GM13977 (cell line): Measurements from ENCODE around the gene SH3PXD2A.
"Not testable (repeated sequence)": the region's sequence is repeated elsewhere in the genome, so short reads cannot be mapped to it uniquely, and the experiment has no call there.

Source experiments
- DNase-seq: peaks from one replicate; pipeline ENCODE4 v3.0.0; 2012; ENCODE audit warnings: low spot score
- in situ Hi-C: fragments of 300-500 bp; cut with MboI; formaldehyde crosslinking; loops from one replicate; pipeline ENCODE4 v1.12.0; 2022; ENCODE audit warnings: low sequenced_read_pairs, low pct_unique_long_range_greater_than_20kb, mixed read lengths, inconsistent platforms; ENCODE audit not compliant: unreplicated experiment
- TF ChIP-seq, protein P1 (sequence below): IDR thresholded peaks from 2 replicates; pipeline ENCODE4 v1.5.1; 2012; ENCODE audit warnings: mild to moderate bottlenecking, control low read depth; ENCODE audit not compliant: insufficient read depth; ENCODE audit errors: extremely low read depth, missing control alignments

The SH3PXD2A gene

DNA sequence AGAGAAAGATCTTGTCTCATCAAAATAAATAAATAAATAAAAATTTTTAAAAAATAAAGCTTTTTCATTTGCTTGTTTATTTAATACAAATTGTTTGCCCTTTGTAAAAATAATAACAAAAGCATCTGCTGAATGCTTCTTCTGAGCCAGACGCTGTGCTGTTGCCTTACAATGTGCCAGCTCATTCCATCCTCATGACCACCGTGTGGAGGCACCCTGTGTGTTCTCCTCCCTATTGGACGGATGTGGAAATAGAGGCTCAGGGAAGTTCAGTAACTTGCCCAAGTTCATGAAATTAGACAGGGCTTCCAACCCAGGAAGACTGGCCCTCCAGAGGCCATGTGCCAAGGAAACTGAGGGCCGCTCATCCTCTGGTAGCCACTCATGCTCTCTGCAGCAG, 120.6 kb downstream of the SH3PXD2A start:
- DNase-seq: no peak
- in situ Hi-C loops: loop anchor here (10.0 kb wide), 1 partner anchor 470 kb away; no protein-coding TSS in a partner anchor

DNA sequence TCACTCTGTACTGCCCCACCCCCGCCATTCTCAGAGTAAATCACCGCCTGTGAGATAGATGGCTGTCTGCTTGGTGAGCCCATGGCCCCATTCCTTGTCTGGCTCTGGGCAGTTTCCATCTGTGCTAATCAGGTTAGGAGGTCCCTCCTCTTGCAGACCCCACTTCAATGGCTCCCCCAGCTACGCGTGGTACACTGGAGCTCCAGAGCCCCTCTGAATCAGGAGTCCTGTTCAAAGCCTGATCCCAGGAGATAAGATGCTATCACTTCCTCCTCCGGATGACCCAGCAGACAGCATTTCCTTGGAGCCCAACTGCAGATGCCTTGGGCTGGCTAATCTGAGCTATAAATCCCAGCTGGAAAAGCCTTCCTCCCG, 122.3 kb downstream of the SH3PXD2A start:
- TF ChIP-seq, protein P1, sequence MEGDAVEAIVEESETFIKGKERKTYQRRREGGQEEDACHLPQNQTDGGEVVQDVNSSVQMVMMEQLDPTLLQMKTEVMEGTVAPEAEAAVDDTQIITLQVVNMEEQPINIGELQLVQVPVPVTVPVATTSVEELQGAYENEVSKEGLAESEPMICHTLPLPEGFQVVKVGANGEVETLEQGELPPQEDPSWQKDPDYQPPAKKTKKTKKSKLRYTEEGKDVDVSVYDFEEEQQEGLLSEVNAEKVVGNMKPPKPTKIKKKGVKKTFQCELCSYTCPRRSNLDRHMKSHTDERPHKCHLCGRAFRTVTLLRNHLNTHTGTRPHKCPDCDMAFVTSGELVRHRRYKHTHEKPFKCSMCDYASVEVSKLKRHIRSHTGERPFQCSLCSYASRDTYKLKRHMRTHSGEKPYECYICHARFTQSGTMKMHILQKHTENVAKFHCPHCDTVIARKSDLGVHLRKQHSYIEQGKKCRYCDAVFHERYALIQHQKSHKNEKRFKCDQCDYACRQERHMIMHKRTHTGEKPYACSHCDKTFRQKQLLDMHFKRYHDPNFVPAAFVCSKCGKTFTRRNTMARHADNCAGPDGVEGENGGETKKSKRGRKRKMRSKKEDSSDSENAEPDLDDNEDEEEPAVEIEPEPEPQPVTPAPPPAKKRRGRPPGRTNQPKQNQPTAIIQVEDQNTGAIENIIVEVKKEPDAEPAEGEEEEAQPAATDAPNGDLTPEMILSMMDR: no peak
- no peak for DNase-seq
- in situ Hi-C loops: loop anchor here (10.0 kb wide), 1 partner anchor 472 kb away; no protein-coding TSS in a partner anchor

More for the DNA sequence above, 120.6 kb downstream of the SH3PXD2A start:
- TF ChIP-seq, protein P1: no peak

- TF ChIP-seq, protein P1: no peak
- in situ Hi-C loops: loop anchor here (10.0 kb wide), 1 partner anchor 472 kb away; no protein-coding TSS in a partner anchor
- DNase-seq: no peak
Observed at GRCh38 chr10:103732339-103733044, 122.9 kb downstream of the SH3PXD2A start.

- DNase-seq: no peak
- TF ChIP-seq, protein P1: no peak
- in situ Hi-C loops: loop anchor here (10.0 kb wide), 1 partner anchor 473 kb away; no protein-coding TSS in a partner anchor
Observed at GRCh38 chr10:103731609-103732270, 123.6 kb downstream of the SH3PXD2A start.

DNA sequence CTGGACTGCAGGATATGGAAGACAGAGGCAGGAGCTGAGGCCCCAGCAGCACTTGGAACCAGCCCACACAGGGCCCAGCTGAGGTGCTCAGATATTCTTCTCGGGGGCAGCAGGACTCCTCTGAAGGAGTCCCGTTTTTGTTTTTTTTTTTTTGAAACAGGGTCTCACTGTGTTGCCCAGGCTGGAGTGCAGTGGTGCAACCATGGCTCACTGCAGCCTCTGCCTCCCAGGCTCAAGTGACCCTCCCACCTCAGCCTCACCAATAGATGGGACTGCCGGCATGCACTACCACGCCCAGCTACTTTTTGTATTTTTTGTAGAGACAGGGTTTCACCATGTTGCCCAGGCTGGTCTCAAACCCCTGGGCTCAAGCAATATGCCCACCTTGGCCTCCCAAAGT, 124.3 kb downstream of the SH3PXD2A start:
- not testable (repeated sequence) for DNase-seq
- in situ Hi-C loops: loop anchor here (10.0 kb wide), 1 partner anchor 474 kb away; no protein-coding TSS in a partner anchor

DNA sequence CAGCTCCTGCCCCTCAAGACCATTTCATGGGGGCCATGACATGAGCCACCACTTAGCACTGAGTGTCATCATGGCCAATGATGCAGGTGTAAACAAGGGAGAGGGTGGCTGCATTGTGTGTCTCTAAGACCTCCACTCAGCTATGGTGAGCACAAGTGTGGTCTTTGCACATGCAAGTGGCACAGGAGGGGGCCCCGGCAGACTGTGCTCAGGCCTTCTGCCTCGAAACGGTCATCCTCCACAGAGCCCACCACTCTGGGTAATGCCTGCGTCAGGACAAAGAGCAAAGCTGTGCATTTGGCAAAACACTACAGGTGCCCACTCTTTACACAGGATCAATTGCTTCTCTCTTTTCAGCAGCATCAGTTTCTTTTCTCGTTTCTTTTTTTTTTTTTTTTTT, 125.5 kb downstream of the SH3PXD2A start:
- DNase-seq: no peak
- in situ Hi-C loops: loop anchor here (10.0 kb wide), 1 partner anchor 475 kb away; no protein-coding TSS in a partner anchor
- TF ChIP-seq, protein P1: no peak
